Measurements from ENCODE around the gene SMPD3.
A peak's percentile ranks its signal among the peaks of the same experiment; 100 is the strongest.

The SMPD3 gene

DNA sequence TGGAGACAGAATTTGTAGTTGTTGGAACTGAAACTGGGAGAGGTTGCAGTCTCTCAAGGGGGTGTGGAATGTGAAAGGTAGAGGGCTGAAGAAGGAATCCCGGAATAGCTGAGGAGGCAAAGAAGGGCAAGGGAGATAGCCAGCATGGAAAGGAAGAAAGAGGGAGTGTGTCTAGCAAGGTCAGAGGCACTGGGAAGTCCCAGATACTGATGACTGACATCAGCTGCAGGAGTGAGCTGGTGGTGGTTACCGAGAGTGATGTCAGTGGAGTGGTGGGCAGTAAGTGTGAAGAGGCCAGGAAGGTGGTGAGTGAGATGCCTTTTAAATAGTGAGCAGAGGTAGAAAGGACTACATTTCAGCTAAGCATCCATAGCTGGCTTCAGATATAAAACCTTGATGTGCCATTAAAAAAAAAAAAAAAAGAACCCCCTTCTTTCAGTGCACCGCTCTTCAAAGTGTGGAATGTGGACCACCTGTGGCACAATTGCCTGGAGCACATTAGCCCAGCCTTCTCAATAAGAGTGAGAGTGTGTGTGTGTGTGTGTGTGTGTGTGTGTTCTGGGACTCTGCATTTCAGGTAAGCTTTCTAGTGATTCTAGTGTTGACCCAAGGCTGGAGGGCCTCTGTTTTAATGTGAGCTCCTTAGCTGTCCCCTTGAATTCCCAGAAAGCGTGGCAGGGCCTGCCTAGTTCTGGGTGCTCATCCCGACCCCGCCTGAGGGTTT lies 129.0 kb downstream of the SMPD3 start:
- no peak for DNase-seq

DNA sequence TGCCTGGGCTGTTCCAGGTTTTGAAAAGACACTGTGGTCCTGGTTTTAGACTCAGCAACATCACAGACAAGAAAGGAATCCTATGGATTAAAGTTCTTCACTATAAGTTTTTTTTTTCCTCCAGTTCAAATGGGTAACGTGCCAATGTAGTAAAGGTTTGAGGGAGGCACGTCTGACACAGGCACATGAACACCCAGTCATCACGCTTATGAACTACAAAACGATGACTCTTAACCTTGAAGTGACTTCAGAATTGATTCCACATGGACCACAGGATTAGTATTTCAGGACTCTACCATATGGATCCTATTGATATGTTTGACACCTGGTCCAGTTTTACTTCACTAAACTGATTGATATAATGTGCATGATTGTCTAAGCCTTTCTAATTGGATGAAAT lies 135.2 kb downstream of the SMPD3 start:
- no peak for DNase-seq

DNA sequence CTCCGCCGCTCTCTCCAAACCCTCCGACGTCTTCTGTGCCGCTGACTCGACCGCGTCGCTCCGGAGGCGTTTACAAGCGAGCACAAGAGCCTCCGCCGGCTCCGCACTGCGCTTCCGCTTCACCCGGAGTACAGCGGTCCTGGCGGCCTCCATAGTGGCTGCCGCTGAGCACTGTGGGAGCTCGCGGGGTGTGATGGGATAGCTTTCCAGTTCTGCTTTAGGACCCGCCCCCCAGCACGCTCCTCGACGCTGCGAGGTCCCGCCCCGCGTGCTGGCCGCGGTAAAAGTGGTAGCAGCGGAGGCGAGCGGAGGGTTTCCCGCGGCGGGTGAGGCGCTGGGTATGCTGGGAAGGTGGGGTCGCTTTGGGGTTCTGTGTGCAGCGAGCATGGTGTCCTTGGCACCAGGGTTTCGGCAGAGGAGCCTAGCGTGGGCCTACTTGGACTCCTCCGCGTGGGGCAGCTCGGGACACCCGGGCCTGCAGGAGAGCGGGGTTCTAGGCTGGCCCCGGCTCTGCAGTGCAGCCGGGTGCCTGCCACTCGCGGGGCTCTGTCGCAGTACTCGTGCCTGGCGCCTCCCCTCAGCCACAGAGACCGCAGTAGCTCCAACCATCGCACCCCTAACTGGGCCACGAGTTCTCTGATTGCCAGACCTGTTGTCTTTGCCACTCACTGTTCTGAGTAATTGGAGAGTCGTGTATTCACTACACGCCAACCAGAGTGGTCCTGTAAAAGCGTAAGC lies 137.4 kb downstream of the SMPD3 start, which contains the start of the genes PRMT7 and SLC7A6OS:
PRMT7 (plus strand) TSS at position 246 of the 738 bp plus-strand sequence. CDS start 4,961 bp downstream, outside the sequence.
SLC7A6OS (minus strand) TSS at position 173 of the 738 bp plus-strand sequence; CDS start at position 153, 20 bp downstream.
- DNase-seq, result peak; percentile 55 to 82

DNA sequence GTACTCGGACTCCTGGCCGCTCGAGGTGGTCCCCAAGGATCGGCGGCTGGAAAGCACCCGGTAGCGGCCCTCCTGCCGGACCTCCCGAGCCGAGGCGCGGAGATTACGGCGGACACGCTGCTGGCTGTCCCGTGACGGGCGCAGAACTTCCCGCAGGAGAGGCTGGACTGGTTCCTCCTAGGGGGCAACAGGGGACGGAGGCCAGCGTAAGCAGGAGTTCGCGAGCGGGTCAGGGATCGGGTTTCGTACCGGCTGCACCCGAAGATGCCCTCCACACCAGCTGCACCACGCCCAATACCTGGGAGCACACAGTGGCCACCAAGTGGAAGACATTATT lies 137.9 kb downstream of the SMPD3 start:
- DNase-seq, result no peak

DNA sequence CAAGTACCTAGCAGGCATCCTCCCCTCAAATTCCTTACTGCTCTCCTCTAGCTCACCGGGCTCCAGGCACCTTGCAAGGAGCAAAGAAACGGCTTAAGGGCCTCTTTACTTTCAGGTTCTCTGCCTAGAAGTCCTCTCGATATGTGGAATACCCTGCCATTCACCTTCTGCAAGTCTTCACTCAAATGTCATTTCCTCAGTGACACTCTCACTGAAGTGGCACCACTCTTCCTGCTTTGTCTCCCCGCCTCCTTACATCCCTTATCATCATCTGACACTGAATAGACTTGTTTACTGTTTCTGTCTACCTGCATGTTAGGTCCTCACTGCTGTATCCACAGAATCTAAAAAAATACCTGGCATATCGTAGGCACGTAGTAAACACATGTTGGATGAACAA lies 138.5 kb downstream of the SMPD3 start:
- no peak for DNase-seq
